Measurements from ENCODE around the gene CAAP1.

GRCh38 chr9:26850995-26851394 is 41.6 kb downstream of the CAAP1 start:
- no peak for TF ChIP-seq CTCF (IDR thresholded peaks at IDR 0.05; ENCODE audit: low read length)
- TF ChIP-seq EZH2 (IDR thresholded peaks at IDR 0.05; ENCODE audit: borderline replicate concordance, low read length): no peak
